HG03108 (cell line): ENCODE data around the gene SDC1.

ENCODE experiments used
- ATAC-seq: cut with Tn5 transposase; IDR thresholded peaks from one replicate; pipeline ENCODE4 v1.9.1; 2021; ENCODE audit warnings: moderate library complexity; ENCODE audit not compliant: unreplicated experiment

Gene SDC1

GRCh38 chr2:20229322-20230113, 4.6 kb upstream of the SDC1 start:
- ATAC-seq, result no peak

DNA sequence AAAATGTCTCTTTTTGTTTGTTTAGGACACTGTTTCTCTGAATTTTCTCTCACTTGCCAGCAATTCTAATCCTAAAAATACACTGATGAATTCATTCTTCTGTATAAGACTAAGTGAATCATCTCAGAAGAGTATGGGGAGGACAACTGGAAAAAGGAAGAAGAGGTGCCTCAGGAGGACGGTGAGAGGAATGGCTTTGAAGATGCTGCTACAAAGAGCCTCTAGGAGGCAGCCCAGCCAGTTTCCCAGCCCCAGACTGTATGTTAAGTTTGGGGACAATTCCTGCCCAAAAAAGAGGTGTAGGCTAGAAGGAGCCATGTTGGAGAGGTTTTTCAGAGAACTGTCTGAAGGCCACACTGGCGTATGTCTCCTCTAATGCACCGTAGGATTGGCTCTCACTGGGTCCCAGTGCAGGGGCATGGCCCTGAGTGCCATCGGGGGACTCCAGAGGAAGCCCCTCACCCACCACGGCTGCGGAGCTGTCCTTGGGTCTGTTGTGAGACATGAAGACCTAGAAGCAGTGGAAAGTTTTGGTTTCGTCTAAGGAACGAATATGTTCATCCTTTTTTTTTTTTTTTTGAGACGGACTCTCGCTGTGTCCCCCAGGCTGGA, 3.1 kb upstream of the SDC1 start:
- ATAC-seq, result no peak

- no peak for ATAC-seq
These were observed 1.2 kb upstream of the SDC1 start for GRCh38 chr2:20226152-20226545.

DNA sequence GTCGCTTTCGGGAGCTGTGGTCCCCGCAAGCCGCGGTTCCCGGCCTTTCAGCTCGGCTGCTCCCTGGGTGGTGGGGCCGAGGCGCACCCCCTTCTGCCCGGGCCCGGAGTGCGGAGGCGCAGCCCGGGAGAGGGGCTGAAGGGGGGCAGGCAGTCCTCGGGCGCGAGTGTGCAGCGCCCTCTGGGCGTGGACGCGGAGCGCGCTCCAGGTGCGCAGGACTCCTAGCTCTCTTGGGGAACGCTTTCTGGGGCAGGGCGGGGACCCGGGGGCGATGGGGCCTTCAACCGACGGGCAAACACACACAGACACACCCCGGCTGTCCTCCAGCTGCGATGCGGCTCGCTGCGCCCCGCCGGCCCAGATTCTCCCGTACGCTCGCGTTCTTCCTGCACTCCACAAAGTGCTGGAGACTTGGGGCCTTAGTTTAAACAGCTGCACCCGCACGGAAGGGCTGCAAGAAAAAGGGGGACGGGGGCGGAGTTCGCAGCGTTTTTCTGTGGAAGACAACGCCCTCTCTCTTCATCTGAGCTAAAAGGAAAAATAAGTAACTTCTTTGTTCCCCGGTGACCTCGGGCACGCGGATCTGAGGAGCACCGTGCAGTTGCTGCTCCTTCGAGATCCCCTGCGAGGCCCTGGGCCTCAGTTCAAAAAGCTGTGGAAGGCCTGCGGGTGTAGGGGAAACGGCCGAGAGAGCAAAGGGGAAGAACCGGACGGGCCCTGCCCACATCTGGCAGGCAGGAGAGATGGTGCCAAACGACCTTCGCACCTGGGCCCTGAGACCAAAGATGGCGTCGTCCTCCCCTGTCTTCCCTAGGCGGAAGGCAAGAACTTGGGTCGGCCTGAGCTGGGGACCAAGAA, 593 bp upstream of the SDC1 start:
- peak; percentile 63 for ATAC-seq

DNA sequence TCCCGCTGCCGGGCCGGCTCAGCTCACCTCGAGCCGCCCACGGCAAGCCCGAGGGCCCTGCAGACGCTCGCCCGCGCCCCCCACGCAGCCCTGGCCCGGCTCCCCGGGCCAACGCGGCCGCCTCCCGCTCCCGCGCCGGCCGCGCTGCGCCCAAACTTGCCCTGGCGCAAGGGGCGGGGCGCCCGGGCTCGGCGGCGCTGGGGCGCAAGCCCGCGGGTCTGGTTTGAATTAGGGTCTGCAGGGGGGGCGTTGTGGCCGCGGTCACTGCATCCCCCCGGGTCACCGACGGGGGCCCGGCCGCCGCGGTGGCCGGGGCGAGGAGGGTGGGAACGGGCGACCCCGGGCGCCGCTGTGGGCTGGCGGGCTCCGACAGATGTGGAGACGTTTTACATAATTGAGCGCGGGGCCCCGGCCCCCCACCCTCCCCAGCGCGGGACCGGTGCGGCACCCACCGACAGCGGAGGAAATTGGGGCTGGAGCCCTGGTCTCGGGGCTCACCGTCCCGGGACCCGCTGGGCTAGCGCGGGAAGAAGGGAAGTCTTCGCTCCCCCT, 690 bp downstream of the SDC1 start:
- no peak for ATAC-seq

DNA sequence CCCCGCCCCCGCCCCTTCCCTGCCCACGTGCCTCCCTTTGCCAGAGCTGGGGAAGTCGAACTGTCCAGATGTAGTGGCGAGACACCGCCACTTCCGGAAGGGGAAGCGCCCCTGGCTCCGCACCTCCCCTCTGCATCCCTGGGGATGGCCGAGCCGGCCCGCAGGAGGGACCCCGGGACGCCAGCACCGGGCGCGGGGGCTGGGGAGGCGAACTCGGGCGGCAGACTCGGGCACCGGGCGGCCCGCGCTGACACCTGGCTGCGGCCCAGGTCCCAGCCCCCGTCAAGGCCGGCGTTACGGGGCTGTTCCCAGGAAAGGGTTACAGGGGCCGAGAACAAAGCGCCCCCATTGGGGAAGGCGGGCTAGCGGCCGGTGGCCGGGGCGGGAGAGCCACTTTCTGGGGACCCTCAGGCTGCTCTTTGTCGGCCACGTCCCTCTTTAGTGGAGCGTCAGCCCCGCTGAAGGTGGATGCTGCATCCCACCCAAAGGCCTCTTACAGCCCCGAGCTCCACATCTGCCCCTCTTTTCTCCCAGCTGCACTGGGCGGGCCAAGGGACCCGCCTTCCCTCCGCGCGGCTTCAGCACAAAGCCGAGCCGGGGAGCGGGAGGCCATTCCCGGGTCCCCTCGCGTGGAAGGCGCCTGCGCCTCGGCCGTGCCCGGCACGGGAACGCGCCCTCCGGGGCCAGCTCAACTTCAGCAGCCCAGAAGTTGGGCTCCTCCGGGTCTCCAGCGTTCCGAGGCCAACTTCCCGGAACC, 1.3 kb downstream of the SDC1 start:
- ATAC-seq, result no peak

DNA sequence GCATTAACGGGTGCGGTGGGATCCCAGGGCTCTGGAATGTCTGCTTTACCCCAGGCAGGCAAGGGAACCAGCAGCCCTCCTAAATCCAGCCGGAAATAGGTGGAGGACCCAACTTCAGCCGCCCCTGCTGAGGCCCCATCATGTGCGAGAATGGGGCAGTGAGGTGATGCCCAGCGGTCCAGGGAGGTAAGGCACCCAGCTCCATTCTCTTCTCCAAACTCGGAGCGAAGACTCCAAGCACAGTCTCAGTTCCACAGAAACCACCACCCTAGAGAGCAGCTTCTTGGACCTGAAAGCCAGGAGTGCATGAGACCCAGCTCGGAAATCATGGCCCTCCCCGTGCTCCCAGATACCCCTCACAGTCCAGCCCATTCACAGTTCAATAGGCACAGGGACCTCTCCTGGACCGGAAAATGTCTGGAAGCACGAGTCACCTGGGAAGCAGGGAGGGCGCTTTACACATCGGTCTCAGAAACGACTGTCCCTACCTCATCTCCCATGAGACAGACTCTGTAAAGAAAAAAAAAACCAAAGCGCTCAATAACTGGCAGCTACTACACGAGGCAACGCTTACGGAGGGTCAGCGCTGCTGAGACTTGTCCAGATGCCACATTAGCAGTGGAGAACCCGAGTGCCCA, 2.0 kb downstream of the SDC1 start:
- no peak for ATAC-seq

DNA sequence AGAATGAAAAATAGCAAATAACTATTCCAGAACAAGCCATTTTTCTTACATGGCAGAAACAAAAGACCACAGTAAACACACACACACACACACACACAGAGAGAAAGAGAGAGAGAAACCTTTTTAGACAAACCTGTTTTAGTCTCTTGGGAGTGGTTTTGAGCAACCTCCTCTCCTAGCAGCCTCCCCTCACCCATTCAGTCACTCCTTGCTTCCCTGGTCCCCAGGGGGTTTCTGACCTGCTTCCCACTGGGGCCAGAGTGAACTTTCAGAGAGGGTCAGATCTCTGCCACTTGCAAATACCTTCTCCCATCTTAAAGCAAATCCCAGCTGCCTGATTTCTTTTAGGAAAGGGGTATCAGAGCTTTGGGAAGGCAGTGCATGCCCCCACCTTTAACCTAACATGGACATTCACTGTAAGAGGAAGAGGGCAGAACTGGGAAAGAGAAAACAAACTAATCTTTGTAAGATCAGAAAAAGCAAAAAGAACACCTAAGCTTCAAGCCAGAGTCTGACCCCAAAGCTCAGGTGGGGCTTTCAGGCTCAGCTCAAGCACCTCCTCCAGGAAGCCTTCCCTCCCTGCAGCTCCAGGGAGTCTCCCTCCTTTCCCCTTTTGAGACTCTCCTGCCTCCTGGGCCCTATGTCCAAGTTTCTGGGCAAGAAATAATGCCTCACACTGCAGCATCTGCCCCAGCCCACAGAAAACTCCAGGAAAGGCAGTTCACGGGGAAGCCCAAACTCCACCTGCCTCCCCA, 2.7 kb downstream of the SDC1 start:
- ATAC-seq, result no peak

GRCh38 chr2:20221555-20221973, 3.4 kb downstream of the SDC1 start:
- ATAC-seq, result no peak

DNA sequence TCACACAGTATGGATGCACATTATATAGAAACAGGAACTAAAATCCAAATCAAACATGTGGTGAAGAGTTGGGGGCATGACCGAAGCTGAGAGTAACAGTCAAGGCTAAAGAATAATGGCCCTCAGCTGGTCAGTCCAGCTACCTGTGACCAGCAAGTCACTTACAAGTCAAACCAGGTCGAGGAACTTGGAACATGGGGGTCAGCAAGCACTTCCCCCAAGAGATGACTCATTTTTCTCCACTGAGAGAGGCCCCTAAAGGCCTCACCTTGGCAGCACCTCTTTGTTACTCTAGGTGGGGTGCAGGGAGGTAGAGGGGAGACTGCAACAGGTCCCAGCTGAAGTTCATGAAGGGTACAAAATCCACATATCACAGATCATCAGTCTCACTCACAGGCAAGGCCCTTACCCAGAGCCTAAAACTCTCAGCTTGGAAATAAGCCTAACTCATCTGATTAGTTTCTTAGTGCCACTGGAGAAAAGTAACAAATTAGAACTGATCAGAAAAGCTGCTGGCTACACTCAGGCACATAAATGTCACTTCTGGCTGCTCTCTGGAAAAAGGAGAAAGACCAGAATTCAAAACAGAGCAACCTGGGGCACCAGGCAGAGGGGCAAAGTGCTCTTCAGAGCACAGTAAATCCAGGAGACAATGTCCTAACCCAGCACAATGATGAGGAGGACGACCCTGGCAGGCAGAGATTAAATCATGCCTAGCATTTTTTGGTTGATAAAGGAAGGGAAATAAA, 4.0 kb downstream of the SDC1 start:
- ATAC-seq, result no peak

GRCh38 chr2:20219763-20220380, 5.1 kb downstream of the SDC1 start:
- no peak for ATAC-seq

- ATAC-seq, result no peak
These were observed 6.3 kb downstream of the SDC1 start for GRCh38 chr2:20218331-20219320.

DNA sequence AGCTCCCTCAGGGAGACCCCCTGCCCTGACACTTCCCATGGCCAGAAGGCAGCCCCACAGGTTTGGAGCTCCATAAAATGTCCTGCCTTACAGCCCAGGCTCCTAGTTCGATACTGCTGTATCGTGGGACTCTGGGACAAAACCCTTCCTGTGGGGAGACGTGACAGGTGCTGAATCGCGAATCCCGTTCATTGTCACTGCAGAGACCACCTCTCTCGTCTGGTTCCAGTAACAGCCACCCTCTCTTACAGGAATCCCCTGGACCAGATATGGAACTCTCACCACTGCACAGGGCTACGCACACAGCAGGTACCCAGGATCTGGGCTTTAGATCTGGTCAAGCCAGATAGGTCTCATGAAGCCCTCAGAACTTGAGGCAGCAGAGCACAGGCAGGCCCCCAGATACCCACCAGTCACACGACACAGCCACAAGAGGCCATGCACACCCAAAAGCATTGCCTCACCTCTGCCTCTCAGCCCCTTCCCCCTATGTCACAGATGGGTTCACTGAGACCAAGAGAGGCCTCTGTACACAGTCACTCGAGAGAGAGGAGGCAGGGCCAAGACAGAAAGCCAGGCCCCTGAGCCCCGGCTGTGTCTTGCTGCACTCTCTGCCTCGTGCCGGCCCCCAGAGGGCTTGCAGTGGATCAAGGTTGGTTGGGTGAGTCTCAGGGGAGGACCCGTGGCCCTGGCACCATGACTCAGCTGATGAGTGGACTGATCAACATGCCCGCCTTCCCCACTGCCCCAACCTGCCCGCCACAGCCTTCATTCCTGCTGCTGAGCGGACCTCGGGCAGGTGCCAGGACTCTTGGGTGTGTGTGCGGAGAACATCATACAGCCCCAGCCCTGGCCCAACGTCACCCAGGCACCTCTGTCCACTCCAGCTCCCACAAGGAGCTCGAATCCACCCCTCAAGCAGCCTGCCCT, 7.6 kb downstream of the SDC1 start:
- no peak for ATAC-seq

DNA sequence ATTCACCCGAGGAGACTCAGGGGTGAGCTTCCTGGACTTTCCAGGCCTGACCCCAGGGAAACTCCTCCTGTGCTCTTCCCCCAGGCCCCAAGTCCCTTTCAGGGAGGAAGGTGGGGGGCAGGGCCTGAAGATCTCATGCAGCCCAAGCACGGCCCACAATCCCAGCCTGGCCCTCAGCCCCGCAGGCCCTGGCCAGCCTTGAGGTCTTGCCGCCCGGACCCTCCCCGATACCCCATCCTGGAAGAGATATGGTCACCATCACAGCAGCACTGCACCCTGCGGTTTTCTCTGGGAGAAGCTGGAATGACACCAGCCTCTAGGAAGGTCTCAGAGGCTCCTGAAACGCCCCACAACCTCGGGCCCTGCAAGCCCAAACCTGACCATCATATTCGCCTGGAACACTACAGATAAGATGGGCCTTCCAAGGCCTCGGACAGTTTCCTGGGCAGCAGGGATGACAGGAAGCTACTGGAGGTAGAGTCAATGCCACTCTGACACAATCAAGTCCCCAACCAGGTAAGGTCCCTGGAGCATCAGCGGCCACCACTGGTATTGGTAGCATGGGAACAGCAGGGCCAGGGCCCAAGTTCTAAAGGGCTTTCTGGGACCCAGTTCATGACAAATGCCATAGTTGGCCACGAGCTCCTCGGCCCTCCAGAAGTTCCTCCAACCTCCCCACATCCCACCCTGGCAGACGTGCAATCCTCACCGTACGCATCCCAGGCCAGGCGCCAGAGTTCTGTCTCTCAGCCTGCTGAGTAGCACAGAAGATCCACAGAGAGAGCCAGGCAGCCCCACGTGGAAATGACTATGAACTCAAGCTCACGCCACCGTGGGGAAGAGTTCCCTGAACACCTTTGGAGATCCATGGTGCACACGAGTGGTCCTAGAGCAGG, 8.6 kb downstream of the SDC1 start:
- ATAC-seq, result no peak
